ENCODE data around the gene FSTL5.

FSTL5 gene

GRCh38 chr4:161856711-161857326, 307.0 kb downstream of the FSTL5 start:
- H3K4me1 ChIP-seq (ENCODE audit: control insufficient read depth in 1 of 2, insufficient read depth in 1 of 2, low read depth in 1 of 2, low read length in 1 of 2): no peaks in the 10 kb centered on the region
- H3K27ac ChIP-seq: no peak overlapping the region
- H3K36me3 ChIP-seq: no peaks in the 10 kb centered on the region
- H3K9me3 ChIP-seq: no peaks in the 10 kb centered on the region
- H3K27me3 ChIP-seq: no peaks in the 10 kb centered on the region
- H3K4me3 ChIP-seq (ENCODE audit: low read depth in 1 of 2, low read length in 1 of 2): no peak overlapping the region
- no peak for TF ChIP-seq CTCF (IDR thresholded peaks at IDR 0.05)

GRCh38 chr4:161850631-161851030, 313.2 kb downstream of the FSTL5 start:
- H3K9me3 ChIP-seq: no peaks in the 10 kb centered on the region
- H3K4me3 ChIP-seq (ENCODE audit: low read depth in 1 of 2, low read length in 1 of 2): no peak overlapping the region
- no peaks in the 10 kb centered on the region for H3K4me1 ChIP-seq (ENCODE audit: control insufficient read depth in 1 of 2, insufficient read depth in 1 of 2, low read depth in 1 of 2, low read length in 1 of 2)
- TF ChIP-seq CTCF (IDR thresholded peaks at IDR 0.05): no peak
- no peaks in the 10 kb centered on the region for H3K36me3 ChIP-seq
- H3K27me3 ChIP-seq: no peaks in the 10 kb centered on the region
- no peak overlapping the region for H3K27ac ChIP-seq

- Histone ChIP-seq H3K9me3 (no peaks in the 10 kb centered on the region), H3K27ac (no peak overlapping the region), H3K4me1 (ENCODE audit: control insufficient read depth in 1 of 2, insufficient read depth in 1 of 2, low read depth in 1 of 2, low read length in 1 of 2) (no peaks in the 10 kb centered on the region), H3K27me3 (no peaks in the 10 kb centered on the region), H3K4me3 (ENCODE audit: low read depth in 1 of 2, low read length in 1 of 2) (no peak overlapping the region), H3K36me3 (no peaks in the 10 kb centered on the region)
- TF ChIP-seq CTCF (IDR thresholded peaks at IDR 0.05): no peak
Observed at GRCh38 chr4:161841759-161842158, 322.0 kb downstream of the FSTL5 start.

- no peaks in the 10 kb centered on the region for H3K9me3 ChIP-seq
- H3K4me1 ChIP-seq (ENCODE audit: control insufficient read depth in 1 of 2, insufficient read depth in 1 of 2, low read depth in 1 of 2, low read length in 1 of 2): no peaks in the 10 kb centered on the region
- H3K27ac ChIP-seq: no peak overlapping the region
- no peaks in the 10 kb centered on the region for H3K27me3 ChIP-seq
- H3K4me3 ChIP-seq (ENCODE audit: low read depth in 1 of 2, low read length in 1 of 2): no peak overlapping the region
- TF ChIP-seq CTCF (IDR thresholded peaks at IDR 0.05): no peak
- no peaks in the 10 kb centered on the region for H3K36me3 ChIP-seq
Observed at GRCh38 chr4:161829591-161829990, 334.2 kb downstream of the FSTL5 start.

- H3K27me3 ChIP-seq: no peaks in the 10 kb centered on the region
- no peaks in the 10 kb centered on the region for H3K4me1 ChIP-seq (ENCODE audit: control insufficient read depth in 1 of 2, insufficient read depth in 1 of 2, low read depth in 1 of 2, low read length in 1 of 2)
- no peak overlapping the region for H3K4me3 ChIP-seq (ENCODE audit: low read depth in 1 of 2, low read length in 1 of 2)
- H3K36me3 ChIP-seq: no peaks in the 10 kb centered on the region
- H3K9me3 ChIP-seq: no peaks in the 10 kb centered on the region
- TF ChIP-seq CTCF (IDR thresholded peaks at IDR 0.05): no peak
- no peak overlapping the region for H3K27ac ChIP-seq
Observed at GRCh38 chr4:161828061-161828460, 335.7 kb downstream of the FSTL5 start.

GRCh38 chr4:161827013-161827412, 336.8 kb downstream of the FSTL5 start:
- H3K27ac ChIP-seq: no peak overlapping the region
- H3K4me3 ChIP-seq (ENCODE audit: low read depth in 1 of 2, low read length in 1 of 2): no peak overlapping the region
- no peak for TF ChIP-seq CTCF (IDR thresholded peaks at IDR 0.05)
- no peaks in the 10 kb centered on the region for H3K27me3 ChIP-seq
- H3K36me3 ChIP-seq: no peaks in the 10 kb centered on the region
- no peaks in the 10 kb centered on the region for H3K9me3 ChIP-seq
- no peaks in the 10 kb centered on the region for H3K4me1 ChIP-seq (ENCODE audit: control insufficient read depth in 1 of 2, insufficient read depth in 1 of 2, low read depth in 1 of 2, low read length in 1 of 2)
